Measurements from ENCODE around the gene JAG1.

JAG1 gene

GRCh38 chr20:10668677-10669368, 5.0 kb downstream of the JAG1 start:
- DNase-seq (ENCODE audit: low read depth in 2 of 2), result no peak

GRCh38 chr20:10667560-10668167, 6.1 kb downstream of the JAG1 start:
- DNase-seq (ENCODE audit: low read depth in 2 of 2), result no peak

GRCh38 chr20:10667077-10667401, 6.8 kb downstream of the JAG1 start:
- no peak for DNase-seq (ENCODE audit: low read depth in 2 of 2)

- no peak for DNase-seq (ENCODE audit: low read depth in 2 of 2)
These were observed 7.3 kb downstream of the JAG1 start for GRCh38 chr20:10666221-10667076.

GRCh38 chr20:10665791-10666190, 8.0 kb downstream of the JAG1 start:
- DNase-seq (ENCODE audit: low read depth in 2 of 2), result no peak

- no peak for DNase-seq (ENCODE audit: low read depth in 2 of 2)
These were observed 8.7 kb downstream of the JAG1 start for GRCh38 chr20:10665027-10665561.

GRCh38 chr20:10663756-10664155, 10.0 kb downstream of the JAG1 start:
- no peak for DNase-seq (ENCODE audit: low read depth in 2 of 2)

- no peak for DNase-seq (ENCODE audit: low read depth in 2 of 2)
These were observed 10.9 kb downstream of the JAG1 start for GRCh38 chr20:10662661-10663458.

GRCh38 chr20:10662151-10662550, 11.6 kb downstream of the JAG1 start:
- no peak for DNase-seq (ENCODE audit: low read depth in 2 of 2)

- DNase-seq (ENCODE audit: low read depth in 2 of 2), result no peak
These were observed 12.5 kb downstream of the JAG1 start for GRCh38 chr20:10661261-10661660.

- no peak for DNase-seq (ENCODE audit: low read depth in 2 of 2)
These were observed 13.1 kb downstream of the JAG1 start for GRCh38 chr20:10660661-10661060.

- DNase-seq (ENCODE audit: low read depth in 2 of 2), result no peak
These were observed 13.9 kb downstream of the JAG1 start for GRCh38 chr20:10659651-10660601.

- DNase-seq (ENCODE audit: low read depth in 2 of 2), result no peak
These were observed 14.7 kb downstream of the JAG1 start for GRCh38 chr20:10658876-10659632.

- DNase-seq (ENCODE audit: low read depth in 2 of 2), result no peak
These were observed 15.6 kb downstream of the JAG1 start for GRCh38 chr20:10658051-10658823.

GRCh38 chr20:10657453-10657852, 16.3 kb downstream of the JAG1 start:
- DNase-seq (ENCODE audit: low read depth in 2 of 2), result no peak

- DNase-seq (ENCODE audit: low read depth in 2 of 2), result no peak
These were observed 17.8 kb downstream of the JAG1 start for GRCh38 chr20:10655720-10656669.

GRCh38 chr20:10654630-10655029, 19.2 kb downstream of the JAG1 start:
- no peak for DNase-seq (ENCODE audit: low read depth in 2 of 2)

GRCh38 chr20:10654250-10654610, 19.6 kb downstream of the JAG1 start:
- no peak for DNase-seq (ENCODE audit: low read depth in 2 of 2)
